GM21786 (cell line): ENCODE measurements around the gene NAP1L1.

Experiments used
- ATAC-seq: cut with Tn5 transposase; IDR thresholded peaks from one replicate; pipeline ENCODE4 v1.9.1; 2021; ENCODE audit not compliant: unreplicated experiment

Gene NAP1L1, protein sequence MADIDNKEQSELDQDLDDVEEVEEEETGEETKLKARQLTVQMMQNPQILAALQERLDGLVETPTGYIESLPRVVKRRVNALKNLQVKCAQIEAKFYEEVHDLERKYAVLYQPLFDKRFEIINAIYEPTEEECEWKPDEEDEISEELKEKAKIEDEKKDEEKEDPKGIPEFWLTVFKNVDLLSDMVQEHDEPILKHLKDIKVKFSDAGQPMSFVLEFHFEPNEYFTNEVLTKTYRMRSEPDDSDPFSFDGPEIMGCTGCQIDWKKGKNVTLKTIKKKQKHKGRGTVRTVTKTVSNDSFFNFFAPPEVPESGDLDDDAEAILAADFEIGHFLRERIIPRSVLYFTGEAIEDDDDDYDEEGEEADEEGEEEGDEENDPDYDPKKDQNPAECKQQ

GRCh38 chr12:76083904-76084862 is at the start of gene NAP1L1:
NAP1L1 (minus strand) TSS chr12:76084685; CDS start chr12:76074219, 10,466 bp downstream.
- ATAC-seq, result peak; percentile 91

DNA sequence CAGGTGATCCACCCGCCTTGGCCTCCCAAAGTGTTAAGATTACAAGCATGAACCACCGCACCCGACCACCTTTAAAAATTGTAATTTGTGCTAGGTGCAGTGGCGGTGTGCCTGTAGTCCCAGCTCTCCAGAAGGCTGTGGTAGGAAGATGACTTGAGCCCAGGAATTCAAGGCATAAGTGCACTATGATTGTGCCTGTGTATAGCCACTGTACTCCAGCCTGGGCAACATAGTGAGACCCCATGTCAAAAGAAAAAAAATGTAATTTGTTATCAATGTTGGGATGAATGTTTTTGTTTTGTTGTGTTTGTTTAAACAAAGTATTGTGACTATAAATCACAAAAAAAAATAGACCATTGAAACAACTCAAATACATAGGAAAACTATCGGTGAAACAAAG is 43.1 kb upstream of the NAP1L1 start:
- ATAC-seq, result no peak

DNA sequence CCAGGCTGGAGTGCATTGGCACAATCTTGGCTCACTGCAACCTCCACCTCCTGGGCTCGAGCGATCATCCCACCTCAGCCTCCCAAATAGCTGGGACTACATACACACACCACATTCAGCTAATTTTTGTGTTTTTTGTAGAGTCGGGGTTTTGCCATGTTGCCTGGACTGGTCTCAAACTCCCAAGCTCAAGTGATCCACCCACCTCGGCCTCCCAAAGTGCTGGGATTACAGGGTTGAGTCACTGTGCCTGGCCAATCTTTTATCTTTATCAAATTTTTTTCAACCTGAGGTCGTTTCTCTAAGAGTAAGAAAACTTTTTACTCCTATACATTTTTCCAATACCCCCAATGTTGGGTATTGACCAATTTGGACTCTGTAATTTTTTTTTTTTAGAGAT is 40.0 kb upstream of the NAP1L1 start:
- no peak for ATAC-seq

DNA sequence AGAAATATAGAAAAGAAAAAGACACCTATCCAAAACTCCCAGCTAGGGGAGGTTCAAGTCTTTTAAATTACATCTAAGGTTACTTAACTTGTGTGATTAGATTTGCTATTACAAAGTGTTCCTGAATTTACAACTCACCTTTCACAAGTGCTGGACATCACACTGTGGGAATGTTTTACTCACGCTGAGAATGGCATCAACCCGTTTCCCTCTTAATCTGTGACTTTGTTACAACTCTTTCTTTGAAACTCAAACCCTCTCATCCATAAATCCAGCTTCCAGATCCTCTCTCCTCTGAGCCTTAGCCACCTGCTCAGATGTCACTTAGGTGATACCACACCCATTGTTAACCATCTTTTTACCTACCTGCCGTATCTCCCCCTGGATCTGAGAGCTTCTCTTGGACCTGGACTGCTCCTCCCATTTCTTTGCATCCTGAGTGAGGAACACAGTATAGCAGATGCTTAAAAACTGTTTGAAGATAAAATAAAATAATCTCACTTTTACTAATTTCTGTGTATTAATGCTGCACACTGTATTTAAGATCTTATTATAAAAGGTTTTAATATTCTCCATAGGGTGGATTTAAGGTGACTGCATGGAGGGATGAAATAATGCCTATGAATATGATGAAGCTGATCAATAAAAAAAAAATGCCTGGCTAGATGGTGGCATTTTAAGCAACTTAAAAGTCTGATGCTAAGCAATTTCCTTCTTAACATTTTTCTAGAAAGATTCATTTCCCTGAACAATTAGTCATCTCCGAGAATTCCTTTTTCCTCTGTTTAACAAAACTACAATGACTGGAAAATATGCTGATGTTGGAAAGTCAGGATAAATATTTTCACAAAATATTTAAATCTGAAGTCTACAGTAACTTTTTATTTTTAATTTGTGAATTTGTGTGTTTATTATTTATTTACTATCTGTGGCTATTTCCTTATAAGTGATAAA is 39.1 kb upstream of the NAP1L1 start:
- ATAC-seq, result no peak

DNA sequence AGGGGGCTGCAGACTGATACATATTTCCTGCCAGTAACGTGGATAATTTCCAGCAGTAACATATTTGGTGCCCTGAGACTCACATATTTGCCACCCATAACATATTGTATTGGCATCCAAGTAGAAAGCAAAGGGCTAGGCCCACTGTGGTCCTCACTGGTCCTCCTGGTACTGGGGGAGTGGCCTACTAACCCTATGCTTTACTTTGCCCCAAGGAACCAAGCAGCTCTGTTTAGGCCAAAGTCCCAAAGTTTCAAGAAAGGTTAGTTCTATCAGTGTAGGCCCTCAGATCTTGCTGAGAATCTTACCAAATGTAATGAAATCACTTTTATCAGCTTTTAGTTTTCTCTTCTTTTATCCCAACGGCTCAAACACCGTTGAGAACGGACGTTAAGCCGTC is 35.4 kb upstream of the NAP1L1 start:
- ATAC-seq, result no peak

DNA sequence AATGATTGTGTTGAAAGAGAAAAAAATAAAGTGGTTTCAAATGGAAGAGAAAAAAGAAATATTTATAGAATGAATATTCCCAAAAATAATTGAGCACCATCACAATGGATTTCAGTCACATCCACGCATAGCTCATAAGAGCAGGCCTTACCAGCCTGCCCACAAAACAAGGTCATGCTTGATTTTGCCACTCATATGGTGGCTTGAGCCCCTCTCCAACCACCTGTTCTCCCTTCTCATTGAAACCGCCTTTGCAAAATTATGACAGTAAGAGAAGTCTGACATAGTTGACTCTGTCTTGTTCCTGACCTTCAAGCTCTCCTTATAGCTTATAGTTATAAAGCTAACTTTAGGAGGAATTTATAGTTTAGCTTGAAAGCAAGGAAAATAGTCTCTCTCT is 33.3 kb upstream of the NAP1L1 start:
- no peak for ATAC-seq

DNA sequence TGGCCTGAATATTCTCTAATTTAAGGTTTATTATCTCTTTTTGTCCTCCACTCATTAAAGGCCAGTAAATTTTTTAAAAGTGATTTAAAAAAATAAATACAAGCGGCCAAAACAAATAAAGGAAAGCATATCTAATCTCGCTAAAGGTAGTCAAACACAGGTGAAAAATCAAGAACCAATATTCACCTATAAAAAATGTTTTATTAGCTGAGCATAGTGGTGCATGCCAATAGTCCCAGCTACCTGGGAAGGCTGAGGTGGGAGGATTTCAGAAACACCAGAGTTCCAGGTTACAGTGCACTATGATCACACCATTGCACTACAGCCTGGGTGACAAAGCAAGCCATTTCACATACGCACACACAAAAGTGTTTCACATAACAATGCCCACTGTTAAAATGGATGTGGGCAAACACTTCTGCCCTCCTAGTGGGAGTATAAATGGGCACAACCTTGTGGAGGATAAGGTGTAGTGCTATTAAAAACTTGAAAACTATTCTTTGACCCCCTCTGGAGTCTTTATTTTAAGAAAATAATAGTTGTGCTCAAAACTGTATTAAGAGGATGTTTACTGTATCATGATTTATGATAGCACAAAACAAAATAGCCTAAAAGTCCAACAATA is 32.7 kb upstream of the NAP1L1 start:
- no peak for ATAC-seq

GRCh38 chr12:76113800-76114757 is 29.6 kb upstream of the NAP1L1 start:
- ATAC-seq, result no peak

DNA sequence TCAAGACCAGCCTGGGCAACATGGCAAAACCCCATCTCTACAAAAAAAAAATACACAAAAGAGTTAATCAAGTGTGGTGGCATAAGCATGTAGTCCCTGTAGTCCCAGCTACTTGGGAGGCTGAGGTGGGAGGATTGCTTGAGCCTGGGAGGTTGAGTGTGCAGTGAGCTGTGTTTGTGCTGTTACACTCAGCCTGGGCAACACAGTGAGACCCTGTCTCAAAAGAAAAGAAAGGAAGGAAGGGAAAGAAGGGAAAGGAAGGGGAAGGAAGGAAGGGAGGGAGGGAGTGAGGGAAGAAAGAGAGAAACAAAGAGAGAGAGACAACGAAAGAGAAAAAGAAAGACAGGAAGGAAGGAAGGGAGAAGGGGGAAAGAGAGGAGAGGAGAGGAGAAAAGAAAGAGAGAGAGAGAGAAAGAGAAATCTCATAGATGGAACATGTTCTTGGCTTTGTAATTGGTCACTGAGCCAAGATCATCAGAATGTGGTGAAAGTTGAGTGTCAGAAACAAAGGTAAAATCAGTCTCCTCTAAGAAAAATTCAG is 26.8 kb upstream of the NAP1L1 start:
- no peak for ATAC-seq

GRCh38 chr12:76109879-76110278 is 25.4 kb upstream of the NAP1L1 start:
- ATAC-seq, result no peak

DNA sequence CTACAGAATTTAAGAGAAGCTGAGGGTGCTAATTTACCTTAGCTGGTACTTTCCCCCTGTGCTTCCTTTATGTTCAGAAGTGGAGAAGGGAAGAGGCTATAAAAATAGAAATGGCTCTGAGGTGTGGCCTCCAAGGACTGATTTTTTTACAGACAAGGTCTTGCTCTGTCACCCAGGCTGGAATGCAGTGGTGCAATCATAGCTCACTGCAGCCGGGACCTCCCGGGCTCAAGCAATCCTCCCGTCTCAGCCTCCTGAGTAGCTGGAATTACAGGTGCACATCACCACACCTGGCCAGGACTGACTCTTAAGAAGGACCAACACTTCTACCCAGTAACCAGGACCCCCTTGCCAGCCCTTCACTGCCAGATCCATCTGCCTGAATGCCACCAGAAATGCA is 23.9 kb upstream of the NAP1L1 start:
- ATAC-seq, result no peak

DNA sequence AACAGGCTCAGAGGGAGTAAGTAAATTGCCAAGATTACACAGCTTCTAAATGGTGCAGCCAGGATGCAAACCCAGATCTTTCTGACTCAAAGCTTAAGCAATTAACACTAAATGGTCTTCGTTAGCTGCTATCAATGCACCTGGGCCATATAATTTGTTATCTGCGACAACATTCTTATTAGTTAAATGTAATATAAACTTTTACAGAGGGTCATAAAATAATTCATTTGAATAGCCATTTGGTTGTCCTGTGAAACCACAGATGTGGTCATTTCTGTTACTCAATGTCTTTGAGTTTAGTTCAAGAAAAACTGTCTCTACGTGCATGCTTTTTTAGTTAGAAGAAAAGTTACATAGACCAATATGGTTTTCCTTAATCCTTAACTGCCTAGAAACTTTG is 22.1 kb upstream of the NAP1L1 start:
- no peak for ATAC-seq

GRCh38 chr12:76103958-76104357 is 19.5 kb upstream of the NAP1L1 start:
- ATAC-seq, result no peak

DNA sequence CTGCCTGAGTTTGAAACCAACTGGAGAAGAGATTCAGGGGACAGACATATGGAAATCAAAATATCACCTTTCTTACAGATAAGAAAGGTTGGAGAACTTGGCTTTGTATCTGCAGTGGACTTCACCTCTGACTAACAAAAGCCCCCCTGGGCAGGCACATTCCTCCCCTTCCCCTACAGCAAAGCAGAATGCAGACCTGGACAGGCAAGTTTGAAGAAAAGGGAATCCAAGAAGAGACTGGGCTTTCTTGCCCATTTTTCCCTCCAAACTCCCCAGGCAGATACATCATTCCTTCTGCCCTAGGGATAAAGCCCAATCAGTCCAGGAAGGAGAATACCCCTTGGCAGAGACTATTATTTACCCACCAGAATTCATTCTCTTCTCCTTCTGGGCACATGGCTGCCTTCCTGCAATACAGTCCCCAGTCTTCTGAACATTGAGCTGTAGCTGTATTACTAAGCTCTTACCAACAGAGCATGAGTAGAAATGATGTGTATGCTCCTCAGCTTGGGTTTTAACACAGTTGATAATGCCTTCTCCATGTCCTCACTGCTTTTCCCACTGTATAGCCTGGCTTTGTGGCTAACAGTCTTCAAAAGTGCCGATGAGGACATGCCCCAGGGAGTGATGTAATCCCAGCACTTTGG is 17.4 kb upstream of the NAP1L1 start:
- ATAC-seq, result no peak

- ATAC-seq, result no peak
These were observed 11.7 kb upstream of the NAP1L1 start for GRCh38 chr12:76096079-76096646.

- ATAC-seq, result no peak
These were observed 10.3 kb upstream of the NAP1L1 start for GRCh38 chr12:76094754-76095153.

GRCh38 chr12:76091246-76091754 is 6.8 kb upstream of the NAP1L1 start:
- ATAC-seq, result no peak

- ATAC-seq, result no peak
These were observed 1.0 kb upstream of the NAP1L1 start for GRCh38 chr12:76085520-76085868.
